PC-9 (cell line): ENCODE results near the gene TMEM222. TPM values are rescaled to one million over a fixed set of nuclear protein-coding genes. Genes with fewer than 3 reads are reported as not detected.
A peak's percentile ranks its signal among the peaks of the same experiment; 100 is the strongest.

ENCODE experiments used
- BruUV-seq: library from RNA; stranded (reverse); fragments of 400-500 nt; replicated peaks from 2 replicates; lab custom pipeline; 2021; lab: Mats Ljungman, UMichigan
- CTCF ChIA-PET: fragments of 300-600 bp; sonication (Branson Sonifier 250); formaldehyde crosslinking; loops from one replicate; lab custom pipeline; 2022; ENCODE audit warnings: antibody characterized with exemption; lab: Charles Lee
- POLR2A ChIA-PET: fragments of 300-600 bp; sonication (Branson Sonifier 250); formaldehyde crosslinking; loops from one replicate; lab custom pipeline; 2022; ENCODE audit warnings: antibody characterized with exemption; ENCODE audit not compliant: unreplicated experiment; lab: Charles Lee
- DNase-seq, 2 experiments: peaks; one replicate each; pipeline versions ENCODE4 v3.0.0 to v3.0.0-alpha.2; 2015 to 2022; ENCODE audit warnings: mixed read lengths in 1 of 2
- H2AFZ ChIP-seq: fragments of 200-600 bp; sonication (generic); 2 replicates; pipeline ENCODE4 v1.8.1; 2017; ENCODE audit warnings: antibody characterized with exemption
- H3F3A ChIP-seq: fragments of 200-600 bp; sonication (generic); 2 replicates; pipeline ENCODE4 v1.8.1; 2017; ENCODE audit warnings: antibody characterized with exemption, mild to moderate bottlenecking, low read depth; ENCODE audit not compliant: insufficient read depth
- H3K27ac ChIP-seq: fragments of 200-600 bp; sonication (generic); 2 replicates; pipeline ENCODE4 v1.6.1; 2016; ENCODE audit warnings: mixed run types
- H3K27me3 ChIP-seq: fragments of 200-600 bp; sonication (generic); 2 replicates; pipeline ENCODE4 v1.6.1; 2016; ENCODE audit warnings: low read depth, mixed run types; ENCODE audit not compliant: insufficient read depth
- H3K36me3 ChIP-seq: fragments of 200-600 bp; sonication (generic); 2 replicates; pipeline ENCODE4 v1.6.1; 2016; ENCODE audit warnings: low read depth, mixed run types
- H3K4me1 ChIP-seq: fragments of 200-600 bp; sonication (generic); replicated peaks from 2 replicates; pipeline ENCODE4 v1.6.1; 2016; ENCODE audit warnings: mixed run types; ENCODE audit not compliant: insufficient read depth
- H3K4me2 ChIP-seq: fragments of 200-600 bp; sonication (generic); 2 replicates; pipeline ENCODE4 v1.6.1; 2017; ENCODE audit warnings: mixed run types
- H3K4me3 ChIP-seq: fragments of 200-600 bp; sonication (generic); 2 replicates; pipeline ENCODE4 v1.6.1; 2016; ENCODE audit warnings: mixed run types
- H3K79me2 ChIP-seq: fragments of 200-600 bp; sonication (generic); 2 replicates; pipeline ENCODE4 v1.6.1; 2017; ENCODE audit warnings: low read depth, mixed run types
- H3K9me2 ChIP-seq: fragments of 200-600 bp; sonication (generic); 2 replicates; pipeline ENCODE4 v1.8.1; 2017; ENCODE audit warnings: mild to moderate bottlenecking; ENCODE audit not compliant: insufficient read depth
- H3K9me3 ChIP-seq: fragments of 200-600 bp; sonication (generic); 2 replicates; pipeline ENCODE4 v1.8.1; 2016; ENCODE audit warnings: low read depth; ENCODE audit not compliant: insufficient read depth
- H4K20me1 ChIP-seq: fragments of 200-600 bp; sonication (generic); 2 replicates; pipeline ENCODE4 v1.8.1; 2017; ENCODE audit not compliant: insufficient read depth
- EZH2 ChIP-seq: fragments of 200-600 bp; sonication (generic); IDR thresholded peaks from 2 replicates; pipeline ENCODE4 v1.8.0; 2017; ENCODE audit warnings: antibody characterized with exemption, low read depth
- intact Hi-C: fragments of 100-400 bp; cut with micrococcal nuclease; formaldehyde crosslinking; loops from one replicate; pipeline ENCODE4 v1.10.0; 2022; ENCODE audit not compliant: unreplicated experiment
- total RNA-seq: library from RNA; stranded (reverse); gene quantifications from 2 replicates; pipeline ENCODE4 v1.2.3, GENCODE V29; 2021
- TF ChIP-seq, protein P1 (sequence below): fragments of 200-600 bp; sonication (generic); conservative IDR thresholded peaks from 2 replicates; pipeline ENCODE4 v1.6.1; 2017; ENCODE audit warnings: mixed run types, antibody characterized with exemption, mild to moderate bottlenecking, moderate library complexity

The TMEM222 gene
- total RNA-seq, 1 experiment from 2014 or later: 32.8 TPM

DNA sequence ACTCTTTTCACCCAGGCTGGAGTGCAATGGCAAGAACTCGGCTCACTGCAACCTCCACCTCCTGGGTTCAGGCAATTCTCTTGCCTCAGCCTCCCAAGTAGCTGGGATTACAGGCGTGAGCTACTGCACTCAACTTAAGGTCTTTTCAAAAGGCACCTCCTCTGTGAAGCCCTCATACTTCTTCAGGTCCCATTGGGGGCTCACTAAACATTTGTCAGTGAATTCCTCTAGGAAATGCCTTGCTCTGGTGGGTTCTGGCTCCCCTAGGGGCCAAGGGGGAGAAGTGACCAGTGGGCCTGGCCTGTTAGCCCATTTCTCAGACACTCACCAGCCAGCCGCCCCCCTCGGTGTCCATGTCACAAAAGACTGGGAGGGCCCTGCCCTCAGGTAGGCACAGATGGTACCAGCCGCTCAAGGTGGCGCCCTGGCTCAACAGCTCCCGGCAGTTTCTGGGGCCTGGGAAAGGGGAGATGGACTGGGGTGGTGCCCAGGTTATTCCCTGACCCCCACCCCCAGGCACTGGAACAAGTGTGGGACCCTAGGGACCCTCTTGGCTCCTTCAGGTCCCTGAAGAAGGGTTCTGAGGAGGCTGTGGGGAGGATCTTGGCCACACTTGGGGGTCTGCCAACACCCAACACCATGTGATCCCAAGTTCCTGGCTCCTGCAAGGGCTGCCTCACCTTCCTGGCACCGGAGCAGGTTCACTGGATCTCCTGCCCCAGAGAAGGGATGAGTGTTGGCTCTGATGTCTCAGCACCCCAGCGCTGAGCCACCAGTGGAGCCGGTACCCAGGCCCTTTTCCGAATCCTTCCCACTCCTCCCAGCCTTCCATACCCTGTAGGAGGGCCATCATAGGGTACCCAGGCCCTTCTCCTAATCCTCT, 51.1 kb downstream of the TMEM222 start:
- H3K9me2 ChIP-seq: no peaks in the 10 kb centered on the region
- DNase-seq: no peak
- H3K4me1 ChIP-seq: no peaks in the 10 kb centered on the region
- no peaks in the 10 kb centered on the region for H4K20me1 ChIP-seq
- no peak for TF ChIP-seq EZH2
- TF ChIP-seq, protein P1, sequence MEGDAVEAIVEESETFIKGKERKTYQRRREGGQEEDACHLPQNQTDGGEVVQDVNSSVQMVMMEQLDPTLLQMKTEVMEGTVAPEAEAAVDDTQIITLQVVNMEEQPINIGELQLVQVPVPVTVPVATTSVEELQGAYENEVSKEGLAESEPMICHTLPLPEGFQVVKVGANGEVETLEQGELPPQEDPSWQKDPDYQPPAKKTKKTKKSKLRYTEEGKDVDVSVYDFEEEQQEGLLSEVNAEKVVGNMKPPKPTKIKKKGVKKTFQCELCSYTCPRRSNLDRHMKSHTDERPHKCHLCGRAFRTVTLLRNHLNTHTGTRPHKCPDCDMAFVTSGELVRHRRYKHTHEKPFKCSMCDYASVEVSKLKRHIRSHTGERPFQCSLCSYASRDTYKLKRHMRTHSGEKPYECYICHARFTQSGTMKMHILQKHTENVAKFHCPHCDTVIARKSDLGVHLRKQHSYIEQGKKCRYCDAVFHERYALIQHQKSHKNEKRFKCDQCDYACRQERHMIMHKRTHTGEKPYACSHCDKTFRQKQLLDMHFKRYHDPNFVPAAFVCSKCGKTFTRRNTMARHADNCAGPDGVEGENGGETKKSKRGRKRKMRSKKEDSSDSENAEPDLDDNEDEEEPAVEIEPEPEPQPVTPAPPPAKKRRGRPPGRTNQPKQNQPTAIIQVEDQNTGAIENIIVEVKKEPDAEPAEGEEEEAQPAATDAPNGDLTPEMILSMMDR: peak; percentile 29; the same call in 1 of the 2 replicates
- H3K4me3 ChIP-seq: no peak overlapping the region
- H3K4me2 ChIP-seq: no peak overlapping the region
- intact Hi-C loops: no loop called here
- BruUV-seq: no TSS peak
- POLR2A ChIA-PET: no interaction called here
- H3K36me3 ChIP-seq: no peaks in the 10 kb centered on the region
- no peak overlapping the region for H2AFZ ChIP-seq
- no peaks in the 10 kb centered on the region for H3F3A ChIP-seq
- H3K27ac ChIP-seq: no peak overlapping the region
- H3K9me3 ChIP-seq: no peaks in the 10 kb centered on the region
- CTCF ChIA-PET: no interaction called here
- H3K79me2 ChIP-seq: no peaks in the 10 kb centered on the region
- H3K27me3 ChIP-seq: no peaks in the 10 kb centered on the region

DNA sequence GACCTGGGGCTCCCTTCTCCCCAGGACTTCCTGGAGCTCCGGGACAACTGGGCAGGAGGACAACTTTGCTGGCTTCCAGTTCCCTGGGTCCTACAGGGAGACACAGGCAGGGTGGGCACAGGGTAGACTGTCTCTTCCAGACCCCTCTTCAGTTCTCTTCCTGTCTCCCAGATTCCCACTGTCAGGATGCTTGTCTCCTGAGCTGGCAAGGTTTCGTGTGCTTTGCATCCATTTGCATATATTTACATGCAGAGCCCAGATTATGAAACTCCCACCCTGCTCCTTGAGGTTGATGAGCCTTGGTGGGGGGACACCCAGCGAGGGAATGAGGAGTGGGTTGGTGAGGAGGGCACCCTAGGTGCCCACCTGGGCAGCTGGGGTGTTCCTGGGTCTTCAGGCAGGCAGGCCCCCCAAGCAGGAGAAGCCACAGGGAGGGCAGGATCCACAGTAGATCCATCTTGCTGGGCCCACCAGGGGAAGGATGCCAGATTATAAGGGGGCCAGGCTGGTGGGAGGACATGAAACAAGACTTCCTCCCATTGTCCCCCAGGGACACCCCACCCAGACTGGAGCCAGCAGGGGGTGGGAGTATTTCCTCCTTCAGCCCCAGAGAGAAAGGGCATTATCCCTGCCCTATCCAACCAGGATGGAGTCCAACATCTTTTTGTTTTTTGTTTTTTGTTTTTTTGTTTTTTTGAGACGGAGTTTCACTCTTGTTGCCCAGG, 52.6 kb downstream of the TMEM222 start, which contains the start of gene FCN3:
Gene FCN3, minus strand, starts transcription at position 463 of the 725 bp plus-strand sequence. Its CDS starts 6 bp downstream, at position 457.
- H3K4me1 ChIP-seq: no peaks in the 10 kb centered on the region
- no peaks in the 10 kb centered on the region for H3K9me3 ChIP-seq
- H3K79me2 ChIP-seq: no peaks in the 10 kb centered on the region
- TF ChIP-seq, protein P1: no peak
- no peak for TF ChIP-seq EZH2
- DNase-seq: no peak
- no peaks in the 10 kb centered on the region for H3K9me2 ChIP-seq
- ChIA-PET POLR2A (no interaction called here), CTCF (no interaction called here)
- H3K27me3 ChIP-seq: no peaks in the 10 kb centered on the region
- H3F3A ChIP-seq: no peaks in the 10 kb centered on the region
- H2AFZ ChIP-seq: no peak within 1 kb of the TSS
- H4K20me1 ChIP-seq: no peaks in the 10 kb centered on the region
- no peak within 1 kb of the TSS for H3K4me3 ChIP-seq
- BruUV-seq: no TSS peak
- intact Hi-C loops: no loop called here
- H3K27ac ChIP-seq: no peak within 1 kb of the TSS
- no peak within 1 kb of the TSS for H3K4me2 ChIP-seq
- no peaks in the 10 kb centered on the region for H3K36me3 ChIP-seq

DNA sequence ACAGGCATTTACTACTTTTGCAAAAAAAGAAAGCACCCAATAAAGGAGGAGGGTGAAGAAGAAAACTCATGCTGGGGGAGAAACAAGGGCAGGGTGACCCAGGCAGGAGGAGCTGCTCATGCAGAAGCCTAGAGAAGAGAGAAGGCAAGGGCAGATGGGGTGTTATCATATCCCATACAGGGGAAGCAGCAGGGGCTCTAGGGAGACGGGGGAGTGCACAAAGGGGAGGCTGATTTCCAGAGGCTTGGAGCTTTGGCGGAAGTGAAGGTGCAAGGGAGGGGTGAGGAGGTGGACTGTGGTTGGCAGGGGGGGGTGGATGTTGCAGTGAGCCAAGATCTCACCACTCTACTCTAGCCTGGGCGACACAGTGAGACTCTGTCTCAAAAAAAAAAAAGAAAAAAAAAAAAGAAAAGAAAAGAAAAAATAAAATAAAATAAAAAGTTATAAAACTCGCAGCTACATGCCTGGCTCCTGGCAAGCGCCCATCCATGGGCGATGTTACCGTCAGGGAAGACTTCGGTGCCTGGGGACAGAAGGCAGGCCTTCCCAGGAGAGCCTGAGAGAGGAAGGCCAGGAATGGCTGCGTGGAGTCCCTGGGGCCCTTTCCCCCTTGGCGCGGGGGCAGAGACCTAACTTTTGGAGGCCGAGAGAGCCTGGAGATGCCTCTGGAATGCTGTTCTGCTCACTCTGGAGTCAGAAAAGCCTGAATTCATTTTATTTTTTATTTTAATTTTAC, 56.0 kb downstream of the TMEM222 start:
- no peaks in the 10 kb centered on the region for H3K27me3 ChIP-seq
- H3K4me1 ChIP-seq: no peaks in the 10 kb centered on the region
- H3K4me3 ChIP-seq: no peak overlapping the region
- intact Hi-C loops: no loop called here
- H3K27ac ChIP-seq: no peak overlapping the region
- CTCF ChIA-PET: interaction anchor here (0.6 kb wide), 3 partner anchors 11 to 120 kb away, joined by 3 to 9 read pairs (median 7); partner anchors contain the start of gene MAP3K6
- POLR2A ChIA-PET: no interaction called here
- no peak overlapping the region for H2AFZ ChIP-seq
- H3K4me2 ChIP-seq: no peak overlapping the region
- H3K9me2 ChIP-seq: no peaks in the 10 kb centered on the region
- no peak for DNase-seq
- no peaks in the 10 kb centered on the region for H3F3A ChIP-seq
- H3K36me3 ChIP-seq: no peaks in the 10 kb centered on the region
- BruUV-seq: no TSS peak
- no peaks in the 10 kb centered on the region for H3K79me2 ChIP-seq
- TF ChIP-seq EZH2: no peak
- TF ChIP-seq, protein P1: no peak
- no peaks in the 10 kb centered on the region for H3K9me3 ChIP-seq
- no peaks in the 10 kb centered on the region for H4K20me1 ChIP-seq
